Measurements from ENCODE around the gene SAP25. TPM values are rescaled to one million over a fixed set of nuclear protein-coding genes. Genes with fewer than 3 reads are reported as not detected.
"Not testable (repeated sequence)": the region's sequence is repeated elsewhere in the genome, so short reads cannot be mapped to it uniquely, and the experiment has no call there.

The SAP25 gene
- total and polyA plus RNA-seq, 5 donors from 2014 or later: 0.47 to 47.4 TPM; not detected in 3

GRCh38 chr7:100566018-100566531 is 7.6 kb downstream of the SAP25 start:
- no peaks in the 10 kb centered on the region for H3K27me3 ChIP-seq (ENCODE audit: control insufficient read depth, insufficient read depth, low read length)
- peaks cover 41% of the 10 kb centered on the region for H3K4me1 ChIP-seq (ENCODE audit: control insufficient read depth, insufficient read depth, low read length, poor library complexity, severe bottlenecking)
- no peak overlapping the region for H3K27ac ChIP-seq (ENCODE audit: insufficient read depth, low read length, poor library complexity, severe bottlenecking)
- peak overlapping the region in 1 of 3 donors; percentile 84 for H3K27ac Mint-ChIP-seq
- no peaks in the 10 kb centered on the region for H3K9me3 Mint-ChIP-seq
- peaks cover 4% of the 10 kb centered on the region for H3K36me3 Mint-ChIP-seq
- H3K9me3 ChIP-seq (ENCODE audit: control insufficient read depth in 2 of 2, low read length in 2 of 2): no peaks in the 10 kb centered on the region
- peaks cover 16% of the 10 kb centered on the region for H3K36me3 ChIP-seq (ENCODE audit: control insufficient read depth, insufficient read depth, low read length)
- peak overlapping the region in 1 of 4 donors; percentile 32 for H3K4me3 Mint-ChIP-seq
- peaks cover 0 to 41% (median 19%) of the 10 kb centered on the region in 4 donors for H3K4me1 Mint-ChIP-seq
- peaks cover 7% of the 10 kb centered on the region for H3K27me3 Mint-ChIP-seq
- H3K4me3 ChIP-seq (ENCODE audit: low read depth, low read length): no peak overlapping the region
- no peak for DNase-seq
- ATAC-seq (ENCODE audit: low read depth in 2 of 2): no peak

GRCh38 chr7:100565133-100565571 is 8.5 kb downstream of the SAP25 start:
- Histone ChIP-seq H3K4me1 (ENCODE audit: control insufficient read depth, insufficient read depth, low read length, poor library complexity, severe bottlenecking) (peaks cover 31% of the 10 kb centered on the region), H3K27ac (ENCODE audit: insufficient read depth, low read length, poor library complexity, severe bottlenecking) (no peak overlapping the region), H3K9me3 (ENCODE audit: control insufficient read depth in 2 of 2, low read length in 2 of 2) (no peaks in the 10 kb centered on the region), H3K36me3 (ENCODE audit: control insufficient read depth, insufficient read depth, low read length) (peaks cover 16% of the 10 kb centered on the region), H3K27me3 (ENCODE audit: control insufficient read depth, insufficient read depth, low read length) (no peaks in the 10 kb centered on the region), H3K4me3 (ENCODE audit: low read depth, low read length) (no peak overlapping the region)
- Mint-ChIP-seq H3K9me3 (no peaks in the 10 kb centered on the region), H3K27me3 (peaks cover 7% of the 10 kb centered on the region), H3K27ac (no peak overlapping the region), H3K4me3 (no peak overlapping the region), H3K4me1 (peaks cover 0 to 33% (median 19%) of the 10 kb centered on the region in 4 donors), H3K36me3 (peaks cover 4% of the 10 kb centered on the region)
- ATAC-seq (ENCODE audit: low read depth in 2 of 2) (no peak), DNase-seq (no peak)

GRCh38 chr7:100564405-100564804 is 9.3 kb downstream of the SAP25 start:
- ATAC-seq (ENCODE audit: low read depth in 2 of 2); H3K36me3 Mint-ChIP-seq; H3K4me3 ChIP-seq (ENCODE audit: low read depth, low read length); H3K9me3 Mint-ChIP-seq; H3K27me3 Mint-ChIP-seq; H3K9me3 ChIP-seq (ENCODE audit: control insufficient read depth in 2 of 2, low read length in 2 of 2); H3K4me3 Mint-ChIP-seq; H3K27me3 ChIP-seq (ENCODE audit: control insufficient read depth, insufficient read depth, low read length); H3K27ac Mint-ChIP-seq; DNase-seq; H3K27ac ChIP-seq (ENCODE audit: insufficient read depth, low read length, poor library complexity, severe bottlenecking): not testable (repeated sequence)
- H3K36me3 ChIP-seq (ENCODE audit: control insufficient read depth, insufficient read depth, low read length): peaks cover 16% of the 10 kb centered on the region
- peaks cover 29% of the 10 kb centered on the region for H3K4me1 ChIP-seq (ENCODE audit: control insufficient read depth, insufficient read depth, low read length, poor library complexity, severe bottlenecking)
- peaks cover 5 to 34% (median 22%) of the 10 kb centered on the region in 4 donors for H3K4me1 Mint-ChIP-seq

- no peaks in the 10 kb centered on the region for H3K9me3 ChIP-seq (ENCODE audit: control insufficient read depth in 2 of 2, low read length in 2 of 2)
- Mint-ChIP-seq H3K36me3 (peaks cover 7% of the 10 kb centered on the region), H3K27me3 (peaks cover 2% of the 10 kb centered on the region), H3K4me1 (peaks cover 5 to 34% (median 19%) of the 10 kb centered on the region in 4 donors), H3K4me3 (no peak overlapping the region), H3K9me3 (no peaks in the 10 kb centered on the region), H3K27ac (peak overlapping the region in 2 of 3 donors; percentile 34 to 46)
- H3K27ac ChIP-seq (ENCODE audit: insufficient read depth, low read length, poor library complexity, severe bottlenecking): peak overlapping the region; percentile 17
- H3K27me3 ChIP-seq (ENCODE audit: control insufficient read depth, insufficient read depth, low read length): no peaks in the 10 kb centered on the region
- ATAC-seq (ENCODE audit: low read depth in 2 of 2): peak; percentile 60 to 64
- DNase-seq: peak; percentile 67 to 82 (median 79)
- peaks cover 16% of the 10 kb centered on the region for H3K36me3 ChIP-seq (ENCODE audit: control insufficient read depth, insufficient read depth, low read length)
- H3K4me1 ChIP-seq (ENCODE audit: control insufficient read depth, insufficient read depth, low read length, poor library complexity, severe bottlenecking): peaks cover 24% of the 10 kb centered on the region
- no peak overlapping the region for H3K4me3 ChIP-seq (ENCODE audit: low read depth, low read length)
These were observed 9.8 kb downstream of the SAP25 start for GRCh38 chr7:100563809-100564400.

GRCh38 chr7:100563100-100563564 is 10.6 kb downstream of the SAP25 start:
- H3K4me3 Mint-ChIP-seq: no peak overlapping the region
- DNase-seq (no peak), ATAC-seq (ENCODE audit: low read depth in 2 of 2) (no peak)
- H3K36me3 ChIP-seq (ENCODE audit: control insufficient read depth, insufficient read depth, low read length): peaks cover 22% of the 10 kb centered on the region
- no peaks in the 10 kb centered on the region for H3K9me3 ChIP-seq (ENCODE audit: control insufficient read depth in 2 of 2, low read length in 2 of 2)
- H3K4me1 Mint-ChIP-seq: peaks cover 5 to 28% (median 15%) of the 10 kb centered on the region in 4 donors
- no peaks in the 10 kb centered on the region for H3K9me3 Mint-ChIP-seq
- H3K27me3 ChIP-seq (ENCODE audit: control insufficient read depth, insufficient read depth, low read length): no peaks in the 10 kb centered on the region
- H3K36me3 Mint-ChIP-seq: peaks cover 7% of the 10 kb centered on the region
- H3K4me3 ChIP-seq (ENCODE audit: low read depth, low read length): no peak overlapping the region
- no peak overlapping the region for H3K27ac ChIP-seq (ENCODE audit: insufficient read depth, low read length, poor library complexity, severe bottlenecking)
- peaks cover 16% of the 10 kb centered on the region for H3K4me1 ChIP-seq (ENCODE audit: control insufficient read depth, insufficient read depth, low read length, poor library complexity, severe bottlenecking)
- no peaks in the 10 kb centered on the region for H3K27me3 Mint-ChIP-seq
- H3K27ac Mint-ChIP-seq: peak overlapping the region in 2 of 3 donors; percentile 46 to 75

- DNase-seq: no peak
- ATAC-seq (ENCODE audit: low read depth in 2 of 2): no peak
- Mint-ChIP-seq H3K4me1 (peaks cover 4 to 24% (median 13%) of the 10 kb centered on the region in 4 donors), H3K4me3 (no peak overlapping the region), H3K9me3 (no peaks in the 10 kb centered on the region), H3K36me3 (peaks cover 7% of the 10 kb centered on the region), H3K27ac (peak overlapping the region in 2 of 3 donors; percentile 46 to 75), H3K27me3 (no peaks in the 10 kb centered on the region)
- H3K36me3 ChIP-seq (ENCODE audit: control insufficient read depth, insufficient read depth, low read length): peaks cover 23% of the 10 kb centered on the region
- H3K27ac ChIP-seq (ENCODE audit: insufficient read depth, low read length, poor library complexity, severe bottlenecking): no peak overlapping the region
- no peaks in the 10 kb centered on the region for H3K9me3 ChIP-seq (ENCODE audit: control insufficient read depth in 2 of 2, low read length in 2 of 2)
- no peak overlapping the region for H3K4me3 ChIP-seq (ENCODE audit: low read depth, low read length)
- peaks cover 9% of the 10 kb centered on the region for H3K4me1 ChIP-seq (ENCODE audit: control insufficient read depth, insufficient read depth, low read length, poor library complexity, severe bottlenecking)
- H3K27me3 ChIP-seq (ENCODE audit: control insufficient read depth, insufficient read depth, low read length): no peaks in the 10 kb centered on the region
These were observed 11.3 kb downstream of the SAP25 start for GRCh38 chr7:100562195-100563099.

GRCh38 chr7:100561491-100562194 is 12.1 kb downstream of the SAP25 start:
- Mint-ChIP-seq H3K4me1 (peaks cover 4 to 21% (median 11%) of the 10 kb centered on the region in 4 donors), H3K9me3 (no peaks in the 10 kb centered on the region), H3K27me3 (no peaks in the 10 kb centered on the region), H3K27ac (no peak overlapping the region), H3K4me3 (no peak overlapping the region), H3K36me3 (peaks cover 7% of the 10 kb centered on the region)
- Histone ChIP-seq H3K36me3 (ENCODE audit: control insufficient read depth, insufficient read depth, low read length) (peaks cover 28% of the 10 kb centered on the region), H3K4me3 (ENCODE audit: low read depth, low read length) (no peak overlapping the region), H3K27ac (ENCODE audit: insufficient read depth, low read length, poor library complexity, severe bottlenecking) (no peak overlapping the region), H3K9me3 (ENCODE audit: control insufficient read depth in 2 of 2, low read length in 2 of 2) (no peaks in the 10 kb centered on the region), H3K27me3 (ENCODE audit: control insufficient read depth, insufficient read depth, low read length) (no peaks in the 10 kb centered on the region), H3K4me1 (ENCODE audit: control insufficient read depth, insufficient read depth, low read length, poor library complexity, severe bottlenecking) (peaks cover 8% of the 10 kb centered on the region)
- ATAC-seq (ENCODE audit: low read depth in 2 of 2): no peak
- no peak for DNase-seq

Measured in CD4-positive, CD25-positive, alpha-beta regulatory T cell (primary cell).